Measurements from ENCODE around the gene LAMA3.

DNA sequence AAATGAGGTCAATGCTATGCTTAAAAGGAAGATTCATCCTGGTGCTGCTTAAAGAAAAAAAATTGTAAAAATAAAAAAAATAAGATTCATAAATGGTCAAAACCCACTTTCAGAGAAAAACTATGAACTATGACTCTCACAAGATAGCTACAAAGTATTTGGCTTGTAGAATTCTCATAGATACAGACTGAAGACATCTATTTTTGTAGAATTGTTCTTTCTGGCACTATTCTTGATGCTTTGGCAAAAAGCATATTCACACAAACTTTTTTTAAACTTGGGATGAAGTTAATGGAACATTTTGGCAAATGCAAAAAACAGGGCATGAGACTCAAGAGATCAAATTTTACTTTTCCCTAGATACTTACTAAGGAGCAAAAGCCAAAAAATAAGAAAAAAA is 14.0 kb upstream of the LAMA3 start:
- TF ChIP-seq YY1 (IDR thresholded peaks at IDR 0.05; ENCODE audit: insufficient read depth, insufficient read length) (no peak), SUZ12 (IDR thresholded peaks at IDR 0.05; ENCODE audit: extremely low read depth, insufficient read depth, insufficient read length) (no peak), ZNF274 (IDR thresholded peaks at IDR 0.05; ENCODE audit: low read depth, low read length) (no peak)
